Amniotic epithelial cell (primary cell): ENCODE measurements around the gene AK1.
"Not testable (repeated sequence)": the region's sequence is repeated elsewhere in the genome, so short reads cannot be mapped to it uniquely, and the experiment has no call there.

Experiments used
- DNase-seq: peaks from one replicate; pipeline ENCODE4 v3.0.0-alpha.2; 2010; ENCODE audit warnings: low read depth

Gene AK1

DNA sequence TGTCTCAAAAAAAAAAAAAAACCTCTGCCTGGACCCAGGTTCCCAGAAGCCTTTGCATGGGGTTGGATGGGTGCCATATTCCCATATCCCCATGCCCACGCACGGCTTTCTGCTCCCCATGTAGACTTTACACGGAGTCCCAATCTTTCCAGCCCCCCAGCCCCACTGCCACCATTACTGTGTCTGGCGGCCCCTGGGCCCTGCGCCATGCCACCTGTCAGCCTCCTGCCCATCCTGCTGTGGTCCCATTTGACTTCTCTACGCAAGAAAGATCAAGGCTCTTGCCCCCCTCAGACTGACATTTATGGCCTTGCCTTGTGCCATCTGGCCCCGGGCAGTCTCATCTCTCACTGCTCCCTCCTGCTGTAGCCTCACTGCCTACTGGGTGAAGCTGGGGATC is 6.5 kb upstream of the AK1 start:
- DNase-seq = no peak

DNA sequence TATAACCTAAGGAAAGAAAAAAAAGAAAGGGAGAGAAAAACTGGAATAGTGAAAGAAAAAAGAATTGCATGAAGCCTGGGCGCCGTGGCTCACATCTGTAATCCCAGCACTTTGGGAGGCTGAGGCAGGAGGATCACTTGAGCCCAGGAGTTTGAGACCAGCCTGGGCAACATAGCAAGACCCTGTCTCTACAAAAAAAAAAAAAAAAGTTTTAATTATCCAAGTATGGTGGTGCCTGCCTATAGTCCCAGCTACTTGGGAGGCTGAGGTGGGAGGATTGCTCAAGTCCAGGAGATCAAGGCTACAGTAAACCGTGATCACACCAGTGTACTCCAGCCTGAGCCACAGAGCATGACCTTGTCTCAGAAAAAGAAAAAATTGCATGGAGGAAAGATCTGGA is 4.2 kb upstream of the AK1 start:
- DNase-seq = not testable (repeated sequence)

DNA sequence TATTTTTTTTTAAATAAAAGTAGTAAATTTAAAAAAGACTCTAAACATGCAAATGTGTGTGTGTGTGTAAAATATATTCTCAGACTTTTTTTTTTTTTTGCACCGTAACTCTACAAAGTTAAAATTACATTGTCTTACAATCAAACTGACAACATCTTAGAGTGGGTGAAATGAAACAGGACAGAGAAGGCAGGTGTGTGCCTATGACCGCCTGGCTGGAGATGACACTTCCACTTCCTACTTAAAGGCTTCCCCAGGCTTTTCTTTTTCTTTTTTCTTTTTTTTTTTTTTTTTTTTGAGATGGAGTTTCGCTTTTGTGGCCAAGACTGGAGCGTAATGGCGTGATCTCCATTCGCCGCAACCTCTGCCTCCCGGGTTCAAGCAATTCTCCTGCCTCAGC is 2.7 kb upstream of the AK1 start:
- no peak for DNase-seq

DNA sequence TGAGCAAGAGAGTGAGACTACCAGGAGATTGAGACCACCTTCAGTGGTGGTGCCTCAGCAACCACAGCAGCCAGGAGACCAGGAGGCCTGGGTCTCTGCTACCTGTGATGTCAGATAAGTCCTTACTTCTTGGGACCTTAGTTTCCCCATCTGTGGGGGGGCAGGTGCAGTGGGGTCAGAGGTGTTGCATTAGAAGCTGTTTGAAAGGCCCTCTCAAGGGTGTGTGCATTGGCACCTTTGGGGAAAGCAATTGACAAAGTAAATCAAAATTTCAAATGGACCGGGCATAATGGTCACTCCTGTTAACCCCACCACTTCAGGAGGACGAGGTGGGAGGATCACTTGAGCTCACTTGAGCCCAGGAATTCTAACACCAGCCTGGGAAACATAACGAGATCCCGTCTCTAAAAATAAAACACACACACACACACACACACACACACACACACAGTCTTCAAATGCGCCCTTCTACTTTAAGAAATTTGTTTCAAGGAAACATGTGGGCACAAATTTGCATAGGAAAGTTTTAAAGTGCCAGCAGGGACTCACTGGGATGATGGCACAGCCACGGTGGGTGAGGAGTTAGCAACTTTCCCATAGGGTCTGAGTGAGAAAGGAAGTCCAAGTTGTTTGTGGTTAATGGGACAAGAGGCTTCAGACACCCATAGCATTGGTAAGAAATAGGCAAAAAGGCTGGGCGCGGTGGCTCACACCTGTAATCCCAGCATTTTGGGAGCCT is 1.3 kb upstream of the AK1 start:
- DNase-seq = no peak

DNA sequence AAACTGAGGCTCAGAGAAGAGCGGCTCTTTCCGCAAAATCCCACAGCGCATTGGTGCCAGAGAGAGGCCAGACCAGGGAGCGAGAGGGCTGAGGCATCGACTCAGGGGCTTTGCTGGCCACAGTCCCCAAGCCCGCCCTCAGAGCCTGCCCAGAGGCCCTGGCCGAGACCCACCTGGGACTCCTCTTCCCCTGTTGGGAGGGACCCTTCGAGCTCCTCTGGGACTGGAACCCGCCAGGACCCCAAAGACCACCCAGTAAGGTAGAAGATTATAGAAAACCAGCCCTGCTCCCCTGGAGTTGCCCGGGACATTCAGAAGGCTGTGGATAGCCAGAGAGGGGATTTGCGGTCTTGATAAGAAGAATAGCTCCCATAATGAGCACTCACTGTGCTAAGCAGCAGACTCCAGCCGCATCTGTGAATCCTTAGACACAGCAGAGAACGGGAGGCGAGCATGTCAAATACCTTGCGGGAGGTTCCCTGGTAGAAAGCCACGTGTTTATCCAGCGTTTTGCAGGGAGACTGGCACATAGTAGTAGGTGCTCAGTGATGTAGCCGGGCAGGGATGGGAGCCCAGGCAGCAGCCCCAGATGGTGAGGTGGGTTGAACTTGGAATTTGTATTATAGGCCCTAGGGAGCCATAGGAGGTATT is 651 bp upstream of the AK1 start:
- peak; percentile 92 for DNase-seq

DNA sequence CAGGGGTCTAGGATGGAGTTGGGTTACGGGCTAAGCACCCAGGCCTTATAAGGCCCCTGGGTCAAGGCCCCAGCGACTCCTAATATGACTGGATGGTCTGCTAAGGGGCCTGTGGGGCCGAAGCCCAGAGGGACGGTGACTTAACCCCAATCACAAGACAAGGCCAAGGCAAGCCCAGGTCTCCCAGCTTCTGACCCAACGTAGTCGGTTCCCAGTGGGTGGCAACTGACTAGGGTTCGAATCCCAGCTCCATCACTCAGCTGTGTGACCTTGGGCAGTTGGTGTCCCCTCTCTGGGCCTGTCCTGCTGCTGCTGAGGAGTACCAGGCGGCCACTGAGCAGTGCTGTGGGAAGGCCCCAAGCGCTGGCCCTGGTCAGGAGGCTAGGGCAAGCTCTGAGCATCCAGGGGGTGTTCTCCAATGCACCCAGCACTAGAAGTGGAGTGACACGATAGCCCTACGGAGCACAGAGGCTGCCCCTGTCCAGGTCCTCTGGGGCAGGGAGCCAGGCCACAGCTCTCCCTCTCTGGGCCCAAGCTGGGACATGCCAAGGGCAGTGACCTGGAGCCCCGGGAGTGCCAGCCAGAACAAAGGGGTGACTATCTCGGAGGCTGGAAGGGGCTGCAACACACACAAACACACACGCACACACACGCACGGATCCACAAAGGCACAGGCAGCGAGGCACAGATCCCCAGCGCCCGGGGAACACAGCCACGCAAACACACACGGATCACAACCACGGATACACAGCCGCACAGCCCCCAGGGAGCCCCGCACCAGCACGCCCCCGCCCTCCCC is 512 bp downstream of the AK1 start:
- DNase-seq = no peak

DNA sequence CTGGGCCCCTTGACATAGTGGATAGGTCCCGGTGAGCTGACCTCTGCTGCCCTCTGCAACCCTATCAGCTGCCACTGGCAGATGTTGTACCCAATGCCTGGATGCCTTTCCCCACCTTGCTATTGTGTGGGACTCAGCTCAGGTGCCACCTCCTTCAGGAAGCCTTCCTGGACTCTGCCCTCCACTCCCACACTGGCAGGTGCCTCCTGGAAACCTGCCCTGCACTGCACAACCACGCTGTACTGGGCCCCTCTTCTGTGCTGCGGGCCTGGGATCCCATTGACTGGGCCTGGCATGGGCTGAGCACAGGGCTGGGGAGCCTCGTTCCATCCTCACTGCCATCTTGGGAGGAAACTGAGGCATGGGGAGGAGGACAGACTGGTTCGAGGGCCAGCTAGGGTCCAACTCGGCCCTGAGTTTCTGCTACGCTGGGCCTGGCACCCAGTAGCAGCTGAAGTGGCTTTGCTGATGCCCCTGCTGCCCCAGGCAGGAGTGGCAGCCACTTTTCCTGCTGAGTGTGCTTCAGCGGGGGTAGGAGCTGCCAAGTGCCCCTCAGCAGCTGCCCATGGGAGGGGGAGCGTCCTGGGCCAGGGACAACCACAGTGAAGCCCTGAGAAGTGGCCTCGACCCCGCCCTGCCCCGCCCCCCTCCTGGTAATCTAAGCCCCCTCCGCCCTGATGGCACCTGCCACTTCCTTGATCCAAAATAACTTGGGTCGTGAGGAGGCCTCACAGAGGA is 1.3 kb downstream of the AK1 start:
- no peak for DNase-seq

DNA sequence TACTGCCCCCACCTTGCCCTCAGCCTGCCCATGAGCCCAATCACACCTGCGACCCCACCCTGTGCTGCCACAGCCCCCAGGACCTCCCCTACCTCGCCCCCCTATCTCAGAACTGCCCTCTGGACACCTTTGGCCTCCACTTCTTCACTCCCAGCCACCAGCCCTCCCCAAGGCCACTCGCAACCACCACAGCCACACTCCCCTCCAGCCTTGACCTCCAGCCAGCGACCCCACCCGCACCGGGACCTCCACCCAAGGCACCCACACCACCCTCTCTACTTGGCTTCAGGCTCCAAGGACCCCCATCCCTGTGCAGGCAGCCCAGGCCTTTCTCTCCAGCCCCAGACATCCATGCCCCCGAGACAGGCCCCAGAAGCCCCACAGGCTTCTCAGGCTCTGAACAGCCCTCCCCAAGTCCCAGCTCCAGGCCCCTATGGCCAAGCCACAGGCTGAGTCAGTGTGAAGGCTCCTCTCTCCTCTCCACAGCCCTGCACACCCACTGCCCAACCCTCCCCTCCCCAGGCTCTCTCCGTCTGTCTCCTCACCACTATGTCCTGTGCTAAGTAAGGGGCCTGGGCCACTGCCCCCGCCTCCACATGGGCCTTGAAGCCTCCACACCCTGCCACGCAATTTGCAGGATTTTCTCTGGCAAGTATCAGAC is 2.0 kb downstream of the AK1 start:
- DNase-seq = peak; percentile 59

DNA sequence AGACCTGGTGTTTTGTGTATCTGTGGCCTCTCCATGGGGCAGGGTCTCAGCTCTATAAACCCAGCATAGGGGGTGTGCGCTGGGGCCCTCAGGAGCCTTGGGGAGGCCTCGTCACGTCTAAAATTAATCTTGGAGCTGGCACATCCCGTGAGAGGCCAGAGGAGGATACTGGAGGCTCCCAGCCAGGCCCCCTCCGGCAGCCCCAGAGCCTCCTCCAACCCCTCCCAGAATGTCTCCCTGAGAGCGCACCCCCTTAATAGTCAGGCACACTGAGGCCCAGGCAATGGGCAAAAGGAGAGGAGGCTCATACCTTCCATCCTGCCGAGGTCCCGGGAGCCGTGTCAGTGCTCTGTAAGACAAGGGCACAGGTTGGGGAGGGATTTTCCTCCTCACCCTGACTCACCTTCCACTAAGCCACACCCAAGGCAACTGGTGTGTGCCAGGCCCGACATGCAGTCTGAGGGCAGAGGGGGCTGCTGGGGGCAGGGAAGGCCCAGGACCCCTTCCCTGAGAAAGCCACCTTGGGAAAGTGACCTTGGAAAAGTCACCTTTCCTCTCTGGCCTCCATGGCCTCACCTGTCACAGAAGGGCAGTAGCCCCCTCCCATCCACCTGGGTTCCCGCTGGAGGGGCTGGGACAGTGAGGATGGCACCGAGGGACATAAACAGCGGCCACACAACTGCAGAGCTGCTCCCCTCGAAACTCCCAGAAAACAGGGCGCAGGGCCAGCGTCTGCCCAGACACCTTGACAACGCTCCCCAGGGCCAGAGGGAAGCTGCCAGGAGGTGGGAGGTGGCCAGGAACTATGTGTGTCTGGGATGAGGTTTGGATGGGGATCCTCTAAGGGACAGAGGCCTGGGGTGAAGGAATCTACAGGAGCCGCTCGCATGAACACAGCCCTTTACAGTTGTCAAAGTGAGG is 2.9 kb downstream of the AK1 start:
- no peak for DNase-seq

DNA sequence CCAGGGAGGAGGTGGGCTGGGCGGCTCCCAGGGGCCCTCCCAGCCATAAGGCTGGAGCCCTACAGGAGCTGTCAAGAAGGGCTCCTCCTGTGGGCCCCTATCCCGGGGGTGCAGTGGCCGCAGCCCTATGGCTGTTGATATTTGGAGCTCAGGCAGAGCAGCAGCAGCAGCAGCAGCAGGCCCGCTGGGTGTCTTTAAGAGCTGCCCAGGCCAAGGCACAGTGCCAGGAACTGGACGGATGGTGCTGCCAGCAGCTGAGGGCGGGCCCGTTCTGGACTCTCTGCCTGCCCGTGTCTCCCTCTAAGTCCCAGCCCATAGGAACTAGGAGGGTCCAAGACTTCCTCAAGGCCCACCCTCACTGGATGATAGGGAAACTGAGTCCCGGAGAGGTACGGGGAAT is 3.6 kb downstream of the AK1 start:
- DNase-seq = no peak

DNA sequence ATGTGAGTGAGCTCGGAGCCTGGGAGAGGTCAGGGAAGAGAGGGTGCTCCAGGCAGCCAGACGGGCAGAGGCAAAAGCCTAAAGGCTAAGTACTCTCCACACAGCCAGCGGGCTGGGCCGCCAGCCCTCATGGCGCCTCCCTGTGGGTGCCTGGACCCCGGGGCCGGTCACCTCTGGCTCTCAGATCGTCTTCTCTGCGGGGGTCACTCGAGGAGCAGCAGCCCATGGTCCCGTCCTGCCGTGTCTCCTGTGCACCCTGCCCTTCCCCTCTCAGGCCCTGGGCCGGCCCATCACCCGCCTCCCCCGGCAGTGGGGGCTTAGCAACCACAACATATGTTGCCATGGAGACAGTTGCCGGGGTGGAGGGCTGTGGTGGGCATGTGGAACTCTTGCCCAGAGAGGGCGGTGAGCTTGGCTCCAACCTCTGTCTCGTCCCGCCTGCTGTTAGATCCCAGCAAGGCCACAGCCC is 4.2 kb downstream of the AK1 start:
- DNase-seq = no peak

DNA sequence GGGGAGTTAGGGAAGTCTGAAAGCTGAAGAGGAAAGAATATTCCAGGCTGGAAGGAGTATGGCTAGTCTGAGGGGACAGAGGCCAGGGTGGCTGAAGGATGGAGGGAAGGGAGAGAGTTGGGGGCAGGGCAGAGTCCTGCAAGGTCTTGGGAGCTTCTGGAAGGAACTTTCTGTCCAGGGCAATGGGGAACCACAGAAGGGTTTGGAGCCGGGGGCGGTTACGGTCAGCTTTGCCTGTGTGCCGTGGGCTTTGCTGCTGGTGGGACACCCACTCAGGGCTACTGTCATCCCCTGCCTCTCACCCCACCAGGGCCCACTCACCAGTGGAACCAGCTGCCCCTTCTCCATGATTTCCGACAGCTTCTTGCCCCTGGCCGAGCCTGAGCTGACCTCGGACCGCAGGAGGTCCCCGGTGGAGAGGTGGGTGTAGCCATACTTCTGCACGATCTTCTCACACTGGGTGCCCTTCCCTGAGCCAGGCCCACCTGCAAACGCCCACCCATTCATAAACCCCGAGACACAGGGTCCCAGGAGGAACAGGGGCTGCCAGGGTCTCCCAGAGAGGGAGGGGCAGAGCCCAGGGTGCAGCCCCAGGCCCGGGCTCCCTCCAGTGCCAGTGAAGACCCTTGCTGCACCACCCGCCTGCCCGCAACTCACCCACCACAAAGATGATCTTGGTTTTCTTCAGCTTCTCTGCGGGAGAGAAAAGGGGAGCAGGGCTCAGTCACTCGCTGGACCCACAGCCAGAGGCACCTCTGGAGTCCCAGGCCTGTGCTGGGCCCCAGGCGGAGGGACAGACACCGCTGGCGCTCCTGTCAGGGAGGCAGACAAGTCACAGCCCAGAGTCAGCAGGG is 4.9 kb downstream of the AK1 start:
- DNase-seq = no peak

DNA sequence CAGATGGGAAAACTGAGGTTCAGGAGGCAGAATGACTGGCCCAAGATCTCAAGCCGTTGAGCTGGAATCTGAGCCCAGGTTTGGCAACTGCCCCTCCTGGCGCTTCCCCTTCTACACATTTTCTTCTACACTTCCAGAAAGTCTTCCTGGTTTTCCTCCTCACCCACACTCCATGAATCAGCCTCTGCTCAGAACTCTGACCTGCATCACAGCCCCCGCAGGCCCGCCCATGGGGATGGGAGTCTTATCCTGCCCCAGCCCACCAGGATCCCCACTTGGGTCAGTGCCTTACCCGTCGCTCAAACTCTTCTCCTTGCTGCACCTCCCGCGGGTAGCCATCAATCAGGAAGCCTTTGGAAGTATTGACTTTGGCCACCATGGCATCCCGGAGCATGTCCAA is 5.9 kb downstream of the AK1 start:
- no peak for DNase-seq

DNA sequence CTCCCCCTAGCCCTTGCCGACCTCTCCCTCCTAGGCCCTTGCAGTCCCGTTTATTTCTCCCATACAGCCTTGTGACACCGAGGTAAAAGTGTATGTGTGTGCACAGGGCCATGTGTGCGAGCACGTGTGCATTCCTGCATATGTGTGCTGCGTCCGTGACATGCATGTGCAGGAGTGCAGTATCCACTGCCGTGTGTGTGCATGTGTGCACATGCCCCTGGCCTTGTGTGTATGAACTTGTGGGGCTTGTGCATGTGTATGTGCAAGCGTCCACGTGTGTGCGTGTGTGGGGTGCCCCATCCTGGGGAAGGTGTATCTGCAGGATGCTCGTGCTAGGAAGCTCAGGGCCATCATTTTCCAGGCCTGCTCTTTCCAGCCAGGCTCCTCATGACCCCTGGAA is 6.6 kb downstream of the AK1 start:
- DNase-seq = no peak

DNA sequence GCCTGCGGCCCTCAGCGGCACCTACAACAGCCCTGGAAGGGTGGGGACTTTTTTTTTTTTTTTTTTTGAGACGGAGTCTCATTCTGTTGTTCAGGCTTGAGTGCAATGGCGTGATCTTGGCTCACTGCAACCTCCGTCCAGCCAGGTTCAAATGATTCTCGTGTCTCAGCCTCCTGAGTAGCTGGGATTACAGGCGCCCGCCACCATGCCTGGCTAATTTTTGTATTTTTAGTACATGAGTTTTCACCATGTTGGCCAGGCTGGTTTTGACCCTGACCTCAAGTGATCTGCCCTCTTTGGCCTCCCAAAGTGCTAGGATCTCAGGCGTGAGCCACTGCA is 7.4 kb downstream of the AK1 start:
- not testable (repeated sequence) for DNase-seq

DNA sequence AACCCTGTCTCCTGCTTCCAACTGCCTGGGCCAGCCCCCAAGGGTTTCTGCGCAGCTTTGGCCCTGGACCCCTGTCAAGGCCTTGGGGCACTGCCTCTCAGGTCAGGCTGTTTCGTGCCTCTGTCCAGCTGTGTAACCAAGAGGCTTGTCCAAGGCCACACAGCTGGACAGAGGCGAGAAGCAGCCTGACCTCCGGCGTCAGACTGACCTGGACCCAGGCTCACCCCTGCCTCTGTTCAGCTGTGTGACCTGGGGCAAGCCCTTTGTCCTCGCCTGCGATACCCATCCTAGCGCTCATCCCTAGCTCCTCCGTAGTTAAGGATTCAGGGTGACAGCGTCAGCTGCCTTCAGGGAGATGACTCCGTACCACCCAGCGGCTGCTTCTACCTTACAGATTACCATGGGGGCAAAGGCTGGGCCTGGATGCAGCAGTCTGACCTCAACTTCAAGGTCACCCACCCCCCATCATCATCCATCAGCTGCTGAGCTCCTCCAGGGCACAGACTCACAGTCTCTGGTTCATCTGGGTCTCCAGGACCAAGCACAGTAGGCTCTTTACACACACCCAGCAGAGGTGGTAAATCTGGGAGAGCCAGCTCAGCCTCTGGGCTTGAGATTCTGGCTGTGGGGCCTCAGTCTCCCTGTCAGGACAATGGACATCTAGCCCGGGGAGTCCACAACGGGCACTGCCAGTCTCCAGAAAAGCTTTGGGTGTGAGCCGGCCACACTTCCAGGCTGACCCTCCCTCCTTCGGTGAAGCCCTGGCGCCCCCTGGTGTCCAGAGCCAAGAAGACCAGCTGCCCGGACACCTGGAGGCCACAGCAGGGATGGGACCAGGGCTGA is 7.9 kb downstream of the AK1 start:
- DNase-seq = peak; percentile 67

DNA sequence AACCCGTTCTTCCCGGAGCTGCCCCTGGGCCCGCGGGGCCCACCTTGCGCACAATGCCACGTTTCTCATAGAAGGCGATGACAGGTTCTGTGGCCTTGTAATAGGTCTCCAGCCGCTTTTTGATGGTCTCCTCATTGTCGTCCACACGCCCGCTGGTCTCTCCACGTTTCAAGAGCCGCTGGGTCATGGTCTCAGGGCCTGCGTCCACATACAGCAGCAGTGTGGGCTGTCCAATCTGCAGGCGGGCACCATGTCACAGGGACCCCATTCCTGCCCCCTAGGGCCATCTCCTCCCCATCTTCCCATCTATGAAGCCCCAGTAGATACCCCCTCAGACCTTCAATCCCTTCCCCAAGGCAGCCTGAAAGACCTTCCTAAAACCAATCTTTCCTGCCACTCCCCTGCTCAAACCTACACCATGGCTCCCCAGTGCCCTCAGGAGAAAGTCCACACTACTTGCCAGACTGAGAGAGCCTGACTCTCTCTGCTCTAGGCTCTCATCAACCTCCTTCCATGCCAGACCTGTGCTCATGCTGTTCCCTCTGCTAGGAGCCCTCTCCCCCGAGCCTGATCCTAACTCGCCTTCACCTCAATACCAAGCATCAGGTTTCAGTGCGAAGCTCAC is 9.1 kb downstream of the AK1 start:
- DNase-seq = no peak
